K562 (cell line): ENCODE measurements around the gene CAB39. TPM values are rescaled to one million over a fixed set of nuclear protein-coding genes. Genes with fewer than 3 reads are reported as not detected.

Experiments
- ATAC-seq: fragments of 200-7000 bp; cut with Tn5 transposase; 3 replicates; pipeline ENCODE4 v1.9.1; 2020; ENCODE audit warnings: moderate library complexity
- BruUV-seq: library from RNA; stranded (reverse); fragments of 400-500 nt; replicated peaks from 2 replicates; lab custom pipeline; 2021; lab: Mats Ljungman, UMichigan
- CTCF ChIA-PET: fragments of 300-600 bp; formaldehyde crosslinking; extraction: SDS; loops from one replicate; lab custom pipeline; 2021; ENCODE audit warnings: low intra/inter-chr PET ratio; lab: Yijun Ruan, JAX
- POLR2A ChIA-PET: fragments of 300-600, 350-650 bp; sonication (Branson Sonifier 250); formaldehyde crosslinking; extraction: SDS; loops from one replicate; lab custom pipeline; 2021; ENCODE audit warnings: antibody characterized with exemption, inconsistent platforms; lab: Yijun Ruan, JAX
- DNase-seq, 4 experiments: peaks; one replicate each; pipeline versions ENCODE4 v3.0.0 to v3.0.0-alpha.2; 2011 to 2018; ENCODE audit warnings: low spot score in 3 of 4, mixed read lengths in 3 of 4; ENCODE audit errors: extremely low read depth in 1 of 4
- FAIRE-seq: peaks from 2 replicates; lab custom pipeline; 2011; peaks lifted over from hg19 to GRCh38; lab: Jason Lieb, UNC
- H2AFZ ChIP-seq: 2 replicates; pipeline ENCODE4 v1.6.0; 2011; ENCODE audit warnings: low read depth, low read length, control low read depth, inconsistent platforms
- H3K27ac ChIP-seq: fragments of 200-600 bp; 3 replicates; pipeline ENCODE4 v1.8.0; 2011; ENCODE audit warnings: low read depth, mild to moderate bottlenecking, control low read depth, inconsistent platforms, low read length, moderate library complexity, mixed read lengths; ENCODE audit errors: extremely low read depth
- H3K27me3 ChIP-seq, 2 experiments: fragments of 300-600 bp in 1 of 2; 2 replicates in 1 of 2; 3 replicates in 1 of 2; pipeline versions ENCODE4 v1.6.0 to v1.8.0; 2011; ENCODE audit warnings: inconsistent platforms in 2 of 2, low read length in 2 of 2, mild to moderate bottlenecking in 1 of 2, mixed read lengths in 1 of 2, moderate library complexity in 1 of 2; ENCODE audit not compliant: control insufficient read depth in 2 of 2, insufficient read depth in 2 of 2
- H3K36me3 ChIP-seq: fragments of 300-600 bp; 3 replicates; pipeline ENCODE4 v1.8.0; 2011; ENCODE audit warnings: mild to moderate bottlenecking, low read length, inconsistent platforms; ENCODE audit not compliant: control insufficient read depth, insufficient read depth
- H3K4me1 ChIP-seq, 2 experiments: fragments of 200-600 bp in 1 of 2; replicated peaks in 1 of 2; 2 replicates in 1 of 2; 3 replicates in 1 of 2; pipeline versions ENCODE4 v1.5.1 to v1.8.0; 2011; ENCODE audit warnings: inconsistent platforms in 2 of 2, low read length in 2 of 2, mild to moderate bottlenecking in 1 of 2, mixed read lengths in 1 of 2, moderate library complexity in 1 of 2; ENCODE audit not compliant: control insufficient read depth in 2 of 2, insufficient read depth in 2 of 2
- H3K4me2 ChIP-seq: 2 replicates; pipeline ENCODE4 v1.6.1; 2011; ENCODE audit warnings: low read length, control low read depth, inconsistent platforms, mixed read lengths; ENCODE audit not compliant: insufficient read depth
- H3K4me3 ChIP-seq: fragments of 200-600 bp; sonication (generic), shearing (Covaris generic); 2 replicates; pipeline ENCODE4 v1.5.1; 2016; ENCODE audit warnings: control low read depth, inconsistent platforms
- H3K79me2 ChIP-seq: fragments of 200-600 bp; 3 replicates; pipeline ENCODE4 v1.8.0; 2011; ENCODE audit warnings: low read length, inconsistent platforms; ENCODE audit not compliant: control insufficient read depth, insufficient read depth
- H3K9ac ChIP-seq, 2 experiments: 2 replicates each; pipeline versions ENCODE4 v1.6.0 to v1.6.1; 2011; ENCODE audit warnings: low read depth in 2 of 2, low read length in 2 of 2, control low read depth in 1 of 2, inconsistent platforms in 1 of 2, mild to moderate bottlenecking in 1 of 2, mixed read lengths in 1 of 2; ENCODE audit not compliant: insufficient read depth in 1 of 2
- H3K9me1 ChIP-seq: one replicate; pipeline ENCODE4 v1.6.0; 2011; ENCODE audit warnings: inconsistent platforms, mild to moderate bottlenecking, low read length, moderate library complexity; ENCODE audit not compliant: control insufficient read depth, insufficient read depth
- H3K9me3 ChIP-seq: replicated peaks from 2 replicates; pipeline ENCODE4 v1.5.1; 2011; ENCODE audit warnings: low read depth, low read length, inconsistent platforms; ENCODE audit not compliant: control insufficient read depth, insufficient read depth
- H4K20me1 ChIP-seq: replicated peaks from 2 replicates; pipeline ENCODE4 v1.6.1; 2011; ENCODE audit warnings: low read length, inconsistent platforms, mixed read lengths; ENCODE audit not compliant: control insufficient read depth, insufficient read depth
- ASH1L ChIP-seq: fragments of 450-650 bp; IDR thresholded peaks from 2 replicates; pipeline ENCODE4 v1.6.1; 2018; ENCODE audit warnings: borderline replicate concordance, mild to moderate bottlenecking, low read depth; ENCODE audit not compliant: partially characterized antibody
- KDM5B ChIP-seq: fragments of 200-600 bp; sonication (generic); IDR thresholded peaks from 2 replicates; pipeline ENCODE4 v1.6.1; 2012; ENCODE audit warnings: low read depth, mild to moderate bottlenecking, moderate library complexity, low read length, control low read depth, inconsistent platforms; ENCODE audit not compliant: insufficient replicate concordance
- MEF2D ChIP-seq: conservative IDR thresholded peaks from 2 replicates; pipeline ENCODE4 v1.6.1; 2016; ENCODE audit warnings: low read depth, missing genetic modification characterization, missing compliant biosample characterization
- PCBP2 ChIP-seq: fragments of 200-400 bp; formaldehyde crosslinking; IDR thresholded peaks from 2 replicates; pipeline ENCODE4 v1.6.1; 2018; ENCODE audit warnings: low read length, low read depth, mild to moderate bottlenecking, moderate library complexity; ENCODE audit not compliant: poor library complexity, severe bottlenecking
- SUPT5H ChIP-seq: fragments of 450-650 bp; IDR thresholded peaks from 2 replicates; pipeline ENCODE4 v1.6.1; 2016
- TEAD2 ChIP-seq: fragments of 450-650 bp; IDR thresholded peaks from 2 replicates; pipeline ENCODE4 v1.6.1; 2016; ENCODE audit warnings: missing genetic modification characterization, control low read depth, missing compliant biosample characterization
- TSC22D4 ChIP-seq: fragments of 450-650 bp; IDR thresholded peaks from 2 replicates; pipeline ENCODE4 v1.6.1; 2016; ENCODE audit warnings: missing genetic modification characterization, missing biosample characterization, control low read depth
- ZBTB1 ChIP-seq: sonication (generic); formaldehyde crosslinking; IDR thresholded peaks from 2 replicates; pipeline ENCODE4 v1.8.1; 2023; ENCODE audit warnings: missing genetic modification reagents, low read depth, mild to moderate bottlenecking, borderline replicate concordance
- ZNF134 ChIP-seq: fragments of 250-450 bp; sonication (Bioruptor Pico); conservative IDR thresholded peaks from 2 replicates; pipeline ENCODE4 v1.4.0; 2020
- WGBS: fragments of 100-300 bp; shearing (Covaris generic); methylation state at CpG from one replicate; pipeline ENCODE4 v1.1.6; 2016; ENCODE audit warnings: low coverage, mixed read lengths; ENCODE audit not compliant: insufficient coverage; ENCODE audit errors: missing lambda C conversion rate; 5-methylcytosine and 5-hydroxymethylcytosine counted together
- in situ Hi-C: fragments of 300-500 bp; cut with MboI; formaldehyde crosslinking; loops from 4 replicates; pipeline ENCODE4 v1.15.0; 2018; ENCODE audit warnings: inconsistent platforms, mixed read lengths
- intact Hi-C: fragments of 100-400 bp; cut with micrococcal nuclease; formaldehyde crosslinking; loops from 2 replicates; pipeline ENCODE4 v1.14.2; 2022
- polyA plus RNA-seq, 8 experiments: library from polyadenylated mRNA; depleted of rRNA in 4 of 8; stranded (reverse) in 5 of 8; unstranded in 3 of 8; fragments of >200 nt; fragmentation: Nextera tagmentation in 2 of 8; fragmentation: Illumina TruSeq in 1 of 8; extraction: Ambion mirVana in 2 of 8; extraction: Trizol in 1 of 8; gene quantifications; 2 replicates each; pipeline versions ENCODE4 v1.2.1 to v1.2.3, GENCODE V29; 2011 to 2014; ENCODE audit warnings: inconsistent platforms in 1 of 8, missing spikeins in 1 of 8
- total RNA-seq, 7 experiments: library from RNA; depleted of rRNA in 6 of 7; stranded (reverse); fragments of >200 nt in 6 of 7; fragmentation: Illumina TruSeq in 2 of 7; extraction: Trizol in 2 of 7; gene quantifications; 2 replicates each; pipeline versions ENCODE4 v1.2.1 to v1.2.3, GENCODE V29; 2011 to 2021; ENCODE audit warnings: low replicate concordance in 1 of 7
- TF ChIP-seq, protein P1 (sequence below): fragments of 450-650 bp; IDR thresholded peaks from 2 replicates; pipeline ENCODE4 v1.6.1; 2018; ENCODE audit not compliant: partially characterized antibody
- TF ChIP-seq, protein P2 (sequence below): fragments of 250-450 bp; sonication (Bioruptor Pico); IDR thresholded peaks from 2 replicates; pipeline ENCODE4 v1.8.0; 2021; ENCODE audit warnings: moderate library complexity, mild to moderate bottlenecking, inconsistent platforms
- TF ChIP-seq, protein P3 (sequence below): sonication (generic); formaldehyde crosslinking; IDR thresholded peaks from 2 replicates; pipeline ENCODE4 v1.8.1; 2023; ENCODE audit warnings: mild to moderate bottlenecking, missing genetic modification reagents

The CAB39 gene
- total and polyA plus RNA-seq, 9 of the 15 experiments (the other 6 are each of a cell fraction or from before 2014, with no cell fraction given): 27.2 to 94.4 (median 70.1) TPM

GRCh38 chr2:230868947-230869913 lies 156.6 kb downstream of the CAB39 start:
- POLR2A ChIA-PET: interaction anchor here (1.2 kb wide), 1 partner anchor 9 kb away, joined by 4 read pairs; no protein-coding TSS in a partner anchor
- H3K4me2 ChIP-seq: no peak overlapping the region
- FAIRE-seq: no peak
- no peak for TF ChIP-seq TEAD2
- TF ChIP-seq, protein P1, sequence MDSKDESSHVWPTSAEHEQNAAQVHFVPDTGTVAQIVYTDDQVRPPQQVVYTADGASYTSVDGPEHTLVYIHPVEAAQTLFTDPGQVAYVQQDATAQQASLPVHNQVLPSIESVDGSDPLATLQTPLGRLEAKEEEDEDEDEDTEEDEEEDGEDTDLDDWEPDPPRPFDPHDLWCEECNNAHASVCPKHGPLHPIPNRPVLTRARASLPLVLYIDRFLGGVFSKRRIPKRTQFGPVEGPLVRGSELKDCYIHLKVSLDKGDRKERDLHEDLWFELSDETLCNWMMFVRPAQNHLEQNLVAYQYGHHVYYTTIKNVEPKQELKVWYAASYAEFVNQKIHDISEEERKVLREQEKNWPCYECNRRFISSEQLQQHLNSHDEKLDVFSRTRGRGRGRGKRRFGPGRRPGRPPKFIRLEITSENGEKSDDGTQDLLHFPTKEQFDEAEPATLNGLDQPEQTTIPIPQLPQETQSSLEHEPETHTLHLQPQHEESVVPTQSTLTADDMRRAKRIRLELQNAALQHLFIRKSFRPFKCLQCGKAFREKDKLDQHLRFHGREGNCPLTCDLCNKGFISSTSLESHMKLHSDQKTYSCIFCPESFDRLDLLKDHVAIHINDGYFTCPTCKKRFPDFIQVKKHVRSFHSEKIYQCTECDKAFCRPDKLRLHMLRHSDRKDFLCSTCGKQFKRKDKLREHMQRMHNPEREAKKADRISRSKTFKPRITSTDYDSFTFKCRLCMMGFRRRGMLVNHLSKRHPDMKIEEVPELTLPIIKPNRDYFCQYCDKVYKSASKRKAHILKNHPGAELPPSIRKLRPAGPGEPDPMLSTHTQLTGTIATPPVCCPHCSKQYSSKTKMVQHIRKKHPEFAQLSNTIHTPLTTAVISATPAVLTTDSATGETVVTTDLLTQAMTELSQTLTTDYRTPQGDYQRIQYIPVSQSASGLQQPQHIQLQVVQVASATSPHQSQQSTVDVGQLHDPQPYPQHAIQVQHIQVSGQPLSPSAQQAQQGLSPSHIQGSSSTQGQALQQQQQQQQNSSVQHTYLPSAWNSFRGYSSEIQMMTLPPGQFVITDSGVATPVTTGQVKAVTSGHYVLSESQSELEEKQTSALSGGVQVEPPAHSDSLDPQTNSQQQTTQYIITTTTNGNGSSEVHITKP: no peak
- TF ChIP-seq, protein P2, sequence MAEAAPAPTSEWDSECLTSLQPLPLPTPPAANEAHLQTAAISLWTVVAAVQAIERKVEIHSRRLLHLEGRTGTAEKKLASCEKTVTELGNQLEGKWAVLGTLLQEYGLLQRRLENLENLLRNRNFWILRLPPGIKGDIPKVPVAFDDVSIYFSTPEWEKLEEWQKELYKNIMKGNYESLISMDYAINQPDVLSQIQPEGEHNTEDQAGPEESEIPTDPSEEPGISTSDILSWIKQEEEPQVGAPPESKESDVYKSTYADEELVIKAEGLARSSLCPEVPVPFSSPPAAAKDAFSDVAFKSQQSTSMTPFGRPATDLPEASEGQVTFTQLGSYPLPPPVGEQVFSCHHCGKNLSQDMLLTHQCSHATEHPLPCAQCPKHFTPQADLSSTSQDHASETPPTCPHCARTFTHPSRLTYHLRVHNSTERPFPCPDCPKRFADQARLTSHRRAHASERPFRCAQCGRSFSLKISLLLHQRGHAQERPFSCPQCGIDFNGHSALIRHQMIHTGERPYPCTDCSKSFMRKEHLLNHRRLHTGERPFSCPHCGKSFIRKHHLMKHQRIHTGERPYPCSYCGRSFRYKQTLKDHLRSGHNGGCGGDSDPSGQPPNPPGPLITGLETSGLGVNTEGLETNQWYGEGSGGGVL: no peak
- TF ChIP-seq, protein P3, sequence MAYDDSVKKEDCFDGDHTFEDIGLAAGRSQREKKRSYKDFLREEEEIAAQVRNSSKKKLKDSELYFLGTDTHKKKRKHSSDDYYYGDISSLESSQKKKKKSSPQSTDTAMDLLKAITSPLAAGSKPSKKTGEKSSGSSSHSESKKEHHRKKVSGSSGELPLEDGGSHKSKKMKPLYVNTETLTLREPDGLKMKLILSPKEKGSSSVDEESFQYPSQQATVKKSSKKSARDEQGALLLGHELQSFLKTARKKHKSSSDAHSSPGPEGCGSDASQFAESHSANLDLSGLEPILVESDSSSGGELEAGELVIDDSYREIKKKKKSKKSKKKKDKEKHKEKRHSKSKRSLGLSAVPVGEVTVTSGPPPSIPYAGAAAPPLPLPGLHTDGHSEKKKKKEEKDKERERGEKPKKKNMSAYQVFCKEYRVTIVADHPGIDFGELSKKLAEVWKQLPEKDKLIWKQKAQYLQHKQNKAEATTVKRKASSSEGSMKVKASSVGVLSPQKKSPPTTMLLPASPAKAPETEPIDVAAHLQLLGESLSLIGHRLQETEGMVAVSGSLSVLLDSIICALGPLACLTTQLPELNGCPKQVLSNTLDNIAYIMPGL (CRISPR knock-in tag): no peak
- no peak for TF ChIP-seq ZNF134 (CRISPR knock-in tag)
- no peak for TF ChIP-seq MEF2D (tag)
- no peak for TF ChIP-seq SUPT5H
- TF ChIP-seq KDM5B: no peak
- TF ChIP-seq PCBP2: no peak
- TF ChIP-seq ZBTB1 (CRISPR knock-in tag): no peak
- TF ChIP-seq TSC22D4: no peak
- TF ChIP-seq ASH1L: no peak

More at GRCh38 chr2:230868947-230869913, 156.6 kb downstream of the CAB39 start:
- H3K27me3 ChIP-seq: no peaks in the 10 kb centered on the region
- no peak overlapping the region for H2AFZ ChIP-seq
- no peaks in the 10 kb centered on the region for H3K9me3 ChIP-seq
- BruUV-seq: no TSS peak
- intact Hi-C loops (no loop called here), in situ Hi-C loops (no loop called here)
- no peak for ATAC-seq
- CTCF ChIA-PET: no interaction called here
- no peaks in the 10 kb centered on the region for H3K36me3 ChIP-seq
- H3K4me1 ChIP-seq: peaks cover 0 to 44% of the 10 kb centered on the region in 2 experiments; a peak in 3 of 5 replicates
- no peak overlapping the region; a peak in 1 of 4 replicates for H3K9ac ChIP-seq
- H3K79me2 ChIP-seq: peaks cover 4% of the 10 kb centered on the region; the same call in 1 of the 3 replicates
- DNase-seq: no peak
- H3K4me3 ChIP-seq: no peak overlapping the region
- H4K20me1 ChIP-seq: peaks cover 9% of the 10 kb centered on the region
- H3K27ac ChIP-seq: no peak overlapping the region
- no peaks in the 10 kb centered on the region for H3K9me1 ChIP-seq
- WGBS: 53% methylated on average over 11 of the region's 19 CpGs
